HG03097 (cell line): Measurements from ENCODE around the gene SLC22A3.
"Not testable (repeated sequence)": the region's sequence is repeated elsewhere in the genome, so short reads cannot be mapped to it uniquely, and the experiment has no call there.

Source experiments
- ATAC-seq: cut with Tn5 transposase; IDR thresholded peaks from one replicate; pipeline ENCODE4 v1.9.1; 2021; ENCODE audit not compliant: unreplicated experiment, low FRiP score

The SLC22A3 gene

DNA sequence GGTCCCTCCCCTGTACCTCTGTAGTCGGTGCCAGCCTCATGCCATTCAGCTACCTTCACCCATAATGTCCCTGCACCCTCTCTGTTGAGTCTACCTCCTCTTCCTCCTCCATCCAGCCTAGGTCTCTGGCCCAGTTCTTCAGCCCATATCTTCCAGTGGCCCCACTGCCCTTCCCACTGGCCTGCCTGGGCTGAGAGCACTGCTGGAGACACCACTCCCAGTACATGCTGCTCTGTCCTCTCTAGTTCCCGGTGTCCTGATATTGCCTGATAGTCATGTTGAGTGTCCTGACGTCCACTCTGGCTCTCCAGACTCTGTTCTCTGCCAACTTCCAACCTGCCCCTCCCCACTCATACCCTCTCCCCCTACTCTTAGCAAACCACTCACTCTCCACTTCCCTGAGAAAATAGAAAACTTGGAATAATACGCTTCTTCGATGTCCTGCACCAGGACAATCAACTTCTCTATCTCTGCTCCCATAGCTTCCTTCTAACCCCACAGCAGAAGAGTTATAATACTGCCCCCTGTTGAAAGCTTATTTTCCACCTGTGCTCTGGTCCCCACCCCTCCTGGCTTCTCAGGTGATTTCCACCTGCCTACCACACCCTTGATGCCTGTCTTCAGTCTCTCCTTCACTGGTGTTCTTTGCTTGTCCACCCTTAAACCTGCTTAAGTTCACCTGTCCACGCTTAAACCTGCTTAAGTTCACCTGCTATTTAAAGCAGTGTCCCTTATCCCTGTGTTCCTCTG is 19.8 kb downstream of the SLC22A3 start:
- ATAC-seq = no peak

DNA sequence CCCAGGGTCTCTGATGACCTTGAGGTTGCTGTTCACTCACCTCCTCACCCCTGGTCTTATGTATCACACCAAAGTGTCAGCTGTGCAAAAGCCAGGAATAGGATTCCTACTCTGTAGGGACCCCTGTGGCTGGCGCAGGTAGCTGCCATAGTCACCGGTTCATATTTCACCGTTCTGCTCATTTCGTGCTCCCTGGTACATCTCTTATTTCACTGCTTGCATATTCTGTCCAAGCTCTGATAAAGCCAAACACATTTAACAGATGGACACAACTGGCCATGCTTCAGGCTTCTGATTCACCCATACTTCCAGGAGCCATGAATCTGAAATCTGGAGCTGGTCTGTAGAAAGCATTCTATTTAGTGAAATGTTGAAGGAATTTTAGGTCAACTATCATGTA is 20.5 kb downstream of the SLC22A3 start:
- ATAC-seq = no peak

DNA sequence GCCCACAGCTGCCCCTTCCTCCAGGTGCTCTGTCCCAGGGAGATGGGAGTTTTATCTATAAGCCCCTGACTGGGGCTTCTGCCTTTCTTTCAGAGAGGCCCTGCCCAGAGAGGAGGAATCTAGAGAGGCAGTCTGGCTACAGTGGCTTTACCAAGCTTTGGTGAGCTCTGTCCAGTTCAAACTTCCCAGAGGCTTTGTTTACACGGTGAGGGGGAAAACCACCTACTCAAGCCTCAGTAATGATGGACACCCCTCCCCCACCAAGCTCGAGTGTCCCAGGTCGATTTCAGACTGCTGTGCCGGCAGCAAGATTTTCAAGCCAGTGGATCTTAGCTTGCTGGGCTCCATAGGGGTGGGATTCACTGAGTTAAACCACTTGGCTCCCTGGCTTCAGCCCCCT is 25.4 kb downstream of the SLC22A3 start:
- ATAC-seq = not testable (repeated sequence)

DNA sequence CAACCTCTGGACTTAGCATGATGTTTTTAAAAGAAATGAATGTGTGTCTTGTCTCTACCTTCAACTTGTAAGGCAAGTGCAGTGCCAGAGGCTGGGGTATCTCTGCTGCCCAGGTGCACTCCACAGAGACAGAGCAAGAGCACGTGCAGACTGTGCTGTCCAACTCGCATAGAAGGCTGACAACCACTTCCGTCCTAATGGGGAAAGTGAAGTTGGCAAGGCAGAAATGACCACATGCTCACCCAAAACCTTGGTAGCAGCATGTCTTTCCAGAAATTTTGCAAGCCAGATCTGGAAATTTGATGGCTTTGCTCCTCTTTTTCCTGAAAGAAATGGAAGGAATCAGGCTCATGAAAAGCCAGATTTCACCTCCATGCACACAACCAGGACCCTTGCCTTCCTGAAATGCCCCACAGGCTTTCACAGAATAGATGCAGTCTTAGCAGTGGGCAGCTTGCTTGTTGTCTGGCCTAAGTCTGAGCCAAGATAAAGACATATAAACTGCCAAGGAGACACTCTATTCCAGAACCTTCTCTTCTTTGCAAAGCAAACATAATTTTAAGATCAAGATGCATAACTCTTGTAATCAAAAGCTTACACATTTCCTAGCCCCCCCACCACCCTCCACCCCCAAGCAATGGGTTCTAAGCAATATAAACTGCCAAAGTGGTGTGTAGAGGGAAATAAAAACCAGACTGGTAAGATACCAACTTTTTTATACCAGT is 26.8 kb downstream of the SLC22A3 start:
- ATAC-seq = no peak

DNA sequence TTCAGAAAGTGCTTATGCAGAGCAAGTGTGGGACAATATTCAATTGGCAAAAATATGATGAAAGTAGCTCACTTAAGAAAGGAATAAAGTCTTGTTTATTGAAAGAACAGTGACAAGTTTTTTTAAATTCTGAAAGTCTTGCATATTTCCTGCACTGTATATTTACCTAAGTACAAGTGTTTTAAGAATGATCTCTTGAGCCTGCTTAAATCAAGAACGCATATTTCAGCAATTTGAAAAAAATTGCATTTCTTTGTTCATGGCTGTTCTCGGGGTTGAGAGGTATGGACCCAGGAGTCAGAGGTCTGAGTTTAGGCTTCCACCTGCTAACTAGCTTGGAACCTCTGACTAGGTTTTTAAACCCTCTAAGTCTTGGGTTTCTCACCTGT is 27.4 kb downstream of the SLC22A3 start:
- no peak for ATAC-seq

DNA sequence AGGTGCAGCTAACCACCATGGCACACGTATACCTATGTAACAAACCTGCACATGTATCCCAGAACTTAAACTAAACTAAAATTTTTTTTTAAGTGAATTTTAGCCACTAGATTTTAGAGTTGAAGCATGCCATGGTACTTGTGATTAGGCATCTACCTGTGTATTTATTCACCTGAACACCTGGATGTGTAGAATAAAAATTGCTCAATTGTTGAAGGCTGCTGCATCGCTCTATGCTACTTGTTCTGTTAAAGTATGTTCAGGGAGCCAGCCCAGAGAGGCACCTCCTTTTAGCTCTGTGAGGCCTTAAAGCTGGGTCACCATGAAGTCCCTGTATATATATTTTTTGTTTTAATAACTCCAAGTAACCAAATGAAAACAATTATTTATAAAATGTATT is 28.3 kb downstream of the SLC22A3 start:
- no peak for ATAC-seq

DNA sequence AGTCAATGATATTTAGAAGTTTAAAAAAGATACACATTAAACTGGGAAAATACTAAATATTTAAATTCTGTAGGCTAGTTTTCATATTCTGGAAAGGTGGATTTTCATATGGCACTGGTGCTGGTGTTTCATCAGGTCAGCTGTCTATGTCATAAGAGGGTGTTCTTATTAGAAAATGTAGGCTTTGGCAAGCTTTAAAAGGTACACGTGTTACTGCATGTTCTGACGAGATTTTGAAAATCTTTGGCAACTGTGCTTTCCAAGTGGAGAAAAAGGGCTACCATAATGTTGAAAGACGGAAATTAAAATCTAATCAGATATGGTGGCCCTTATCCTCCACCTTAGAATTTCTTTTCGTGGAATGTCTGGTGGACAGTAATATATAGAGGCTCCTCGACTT is 30.0 kb downstream of the SLC22A3 start:
- no peak for ATAC-seq

DNA sequence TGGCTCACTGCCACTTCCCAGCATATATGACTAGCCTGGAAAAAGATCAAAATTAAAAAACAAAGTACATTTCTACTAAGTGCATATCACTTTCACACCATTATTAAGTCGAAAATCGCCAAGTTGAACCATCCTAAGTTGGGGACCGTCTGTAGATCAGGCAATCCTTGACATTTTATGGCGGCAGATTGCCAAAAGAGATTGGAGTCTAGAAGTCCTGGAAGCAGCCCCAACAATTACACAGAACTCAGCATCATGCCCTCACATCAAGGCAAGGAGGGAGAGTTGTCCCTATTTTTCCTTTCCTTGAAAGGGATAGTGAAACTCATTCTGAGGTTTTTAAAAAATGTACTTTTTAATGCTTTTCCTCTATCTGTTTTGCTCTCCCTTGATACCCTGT is 30.7 kb downstream of the SLC22A3 start:
- ATAC-seq = no peak

DNA sequence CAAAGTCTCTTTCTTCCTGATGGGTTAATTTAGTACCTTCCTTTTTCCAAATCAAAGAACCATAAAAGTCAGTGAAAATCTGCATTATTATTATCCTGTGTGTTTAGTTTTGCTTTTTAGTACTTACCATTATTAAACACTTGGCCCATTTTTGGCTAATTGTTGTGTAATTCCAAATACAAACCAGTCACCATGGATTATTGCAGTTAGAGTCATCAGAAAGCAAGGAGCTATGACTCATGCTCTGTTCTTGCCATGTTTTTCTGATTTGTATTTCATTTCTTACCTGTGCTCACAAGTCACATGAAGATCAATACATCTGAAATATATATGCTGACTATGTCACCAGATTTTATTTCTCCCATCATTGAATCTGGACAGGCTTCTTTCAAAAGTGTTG is 31.3 kb downstream of the SLC22A3 start:
- ATAC-seq = no peak

DNA sequence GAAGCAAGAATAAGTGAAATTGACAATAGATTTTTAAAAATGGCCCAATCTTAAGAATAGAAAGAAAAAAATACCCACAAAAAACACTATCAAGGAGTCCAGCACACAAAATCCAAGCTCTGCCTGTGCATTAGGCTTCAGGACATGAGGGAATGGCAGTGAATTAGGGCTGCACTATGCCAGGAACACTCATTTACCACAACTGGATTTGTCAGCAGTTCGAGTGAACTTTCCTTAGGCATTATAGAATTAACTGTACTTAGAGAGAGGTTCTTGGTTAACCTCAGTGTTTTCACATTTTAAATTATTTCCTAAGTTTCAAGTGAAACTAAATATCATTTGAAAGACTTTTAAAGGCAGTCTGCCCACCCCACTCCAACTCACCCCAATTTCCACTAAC is 34.8 kb downstream of the SLC22A3 start:
- ATAC-seq = no peak

DNA sequence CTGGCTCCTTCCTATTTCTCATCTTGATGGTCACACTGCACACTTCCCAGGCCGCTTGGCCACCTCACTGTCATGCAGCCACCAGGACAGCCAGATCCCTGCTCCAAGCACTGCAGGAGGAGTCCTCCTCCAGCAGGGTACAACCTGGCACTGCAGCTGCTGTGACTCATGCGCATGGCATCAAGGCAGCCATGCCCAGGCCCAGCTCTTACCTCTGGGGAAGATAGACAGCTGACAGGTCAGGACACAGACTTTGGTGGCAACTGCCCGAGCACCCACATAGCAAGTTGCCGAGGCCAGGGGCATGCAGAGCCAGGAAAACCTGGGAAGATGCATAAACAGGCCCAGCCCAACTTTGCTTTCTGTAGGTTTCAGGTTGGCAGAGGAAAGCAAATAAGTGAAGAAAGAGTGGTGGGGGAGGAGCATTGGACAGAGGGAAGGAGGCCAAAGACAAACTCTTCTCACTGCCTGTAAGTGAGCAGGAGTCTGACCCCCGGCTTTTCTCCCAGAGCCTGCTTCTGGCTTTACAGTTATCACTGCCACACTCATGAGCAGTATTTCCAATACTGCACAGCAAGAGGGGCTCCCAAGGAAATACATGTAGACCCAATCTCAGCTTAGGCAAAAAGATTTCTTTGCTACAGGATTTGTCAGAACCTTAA is 38.8 kb downstream of the SLC22A3 start:
- no peak for ATAC-seq

DNA sequence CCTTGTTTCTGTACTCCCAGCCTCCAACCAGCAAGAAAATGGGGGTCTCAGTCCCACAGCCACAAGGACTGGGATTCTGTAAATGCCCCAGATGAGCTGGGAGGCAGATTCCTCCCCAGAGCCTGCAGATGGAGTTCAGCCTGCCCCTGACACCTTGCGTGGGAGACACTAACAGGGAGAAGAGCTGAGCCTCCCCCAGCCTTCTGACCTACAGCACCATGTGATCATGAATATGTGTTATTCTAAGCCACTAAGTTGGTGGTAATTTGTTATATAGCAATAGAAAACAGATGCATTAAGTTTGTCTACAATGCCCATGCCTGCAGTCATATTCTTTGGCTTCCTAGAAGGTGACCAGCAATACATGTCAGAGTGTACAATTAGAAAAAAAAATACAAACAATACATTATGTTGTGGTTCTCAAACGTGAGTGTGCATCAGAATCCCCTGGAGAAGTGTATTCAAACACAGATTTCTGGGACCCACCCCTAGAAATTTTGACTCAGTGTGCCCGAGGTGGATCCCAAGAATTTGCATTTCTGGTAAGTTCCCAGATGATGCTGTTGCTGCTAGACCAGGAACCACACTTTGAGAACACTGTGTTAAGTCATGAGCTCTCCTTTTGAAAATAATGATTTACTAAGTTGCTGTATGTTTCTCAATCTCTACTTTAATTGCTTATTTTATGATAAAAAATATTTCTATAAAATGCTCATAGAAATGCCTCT is 39.9 kb downstream of the SLC22A3 start:
- no peak for ATAC-seq

DNA sequence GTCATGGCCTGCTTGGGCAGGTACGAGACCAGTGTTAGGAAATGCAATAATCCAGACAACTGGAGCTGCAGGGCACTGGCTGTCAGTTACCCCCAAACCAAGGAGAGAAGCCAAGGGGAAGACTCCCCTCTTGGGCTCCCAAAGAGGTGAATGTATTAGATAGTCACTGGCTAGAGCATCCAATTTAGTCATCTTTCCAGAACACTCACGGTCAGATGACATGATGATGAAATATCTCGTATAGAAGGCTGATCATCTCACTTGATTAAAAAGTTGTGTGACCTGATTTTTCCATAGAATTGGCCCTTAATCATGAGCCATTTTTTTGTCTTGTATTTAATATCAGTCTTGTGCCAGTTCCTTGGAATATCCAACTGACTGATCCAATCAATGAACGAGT is 40.7 kb downstream of the SLC22A3 start:
- ATAC-seq = no peak

DNA sequence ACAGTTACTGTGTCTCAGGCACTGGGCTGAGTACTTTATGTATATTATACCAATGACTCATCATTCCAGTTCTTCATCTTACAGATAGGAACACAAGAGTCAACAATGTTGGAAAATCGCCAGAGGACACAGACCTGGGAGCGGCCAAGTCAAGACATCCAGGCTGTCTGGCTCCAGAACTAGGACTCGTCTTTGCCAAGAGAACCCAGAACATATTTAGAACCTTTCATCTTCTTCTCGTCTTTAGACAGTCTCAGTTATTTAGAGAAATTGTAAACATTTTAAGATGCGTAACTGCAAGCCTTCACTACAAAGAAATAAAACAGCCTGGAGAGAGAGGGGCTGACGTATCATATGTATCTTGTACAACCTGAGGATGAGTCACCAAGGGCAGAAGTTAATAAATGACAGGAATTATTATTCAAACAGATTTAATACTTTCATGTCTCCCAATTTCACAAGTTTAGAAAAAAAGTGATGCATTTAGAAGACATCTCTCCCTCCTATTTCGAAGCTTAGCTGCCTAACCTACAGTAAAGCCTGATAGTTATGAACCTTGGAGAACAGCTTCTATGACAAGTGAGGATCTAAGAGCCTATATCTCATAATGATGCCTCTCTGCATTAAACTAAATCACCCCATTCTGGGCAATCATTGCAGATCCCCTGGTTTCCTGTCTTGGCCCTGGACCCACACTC is 43.4 kb downstream of the SLC22A3 start:
- ATAC-seq = no peak

DNA sequence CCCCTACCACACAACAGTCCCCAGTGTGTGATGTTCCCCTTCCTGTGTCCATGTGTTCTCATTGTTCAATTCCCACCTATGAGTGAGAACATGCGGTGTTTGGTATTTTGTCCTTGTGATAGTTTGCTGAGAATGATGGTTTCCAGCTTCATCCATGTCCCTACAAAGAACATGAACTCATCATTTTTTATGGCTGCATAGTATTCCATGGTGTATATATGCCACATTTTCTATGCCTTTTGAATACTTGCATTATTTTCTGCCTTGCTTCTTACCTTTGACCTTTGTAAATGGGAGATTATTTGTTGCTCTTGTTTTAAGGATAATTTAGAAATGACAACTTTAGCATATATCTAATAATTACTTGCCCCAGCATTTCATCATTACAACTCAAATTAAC is 45.3 kb downstream of the SLC22A3 start:
- not testable (repeated sequence) for ATAC-seq

DNA sequence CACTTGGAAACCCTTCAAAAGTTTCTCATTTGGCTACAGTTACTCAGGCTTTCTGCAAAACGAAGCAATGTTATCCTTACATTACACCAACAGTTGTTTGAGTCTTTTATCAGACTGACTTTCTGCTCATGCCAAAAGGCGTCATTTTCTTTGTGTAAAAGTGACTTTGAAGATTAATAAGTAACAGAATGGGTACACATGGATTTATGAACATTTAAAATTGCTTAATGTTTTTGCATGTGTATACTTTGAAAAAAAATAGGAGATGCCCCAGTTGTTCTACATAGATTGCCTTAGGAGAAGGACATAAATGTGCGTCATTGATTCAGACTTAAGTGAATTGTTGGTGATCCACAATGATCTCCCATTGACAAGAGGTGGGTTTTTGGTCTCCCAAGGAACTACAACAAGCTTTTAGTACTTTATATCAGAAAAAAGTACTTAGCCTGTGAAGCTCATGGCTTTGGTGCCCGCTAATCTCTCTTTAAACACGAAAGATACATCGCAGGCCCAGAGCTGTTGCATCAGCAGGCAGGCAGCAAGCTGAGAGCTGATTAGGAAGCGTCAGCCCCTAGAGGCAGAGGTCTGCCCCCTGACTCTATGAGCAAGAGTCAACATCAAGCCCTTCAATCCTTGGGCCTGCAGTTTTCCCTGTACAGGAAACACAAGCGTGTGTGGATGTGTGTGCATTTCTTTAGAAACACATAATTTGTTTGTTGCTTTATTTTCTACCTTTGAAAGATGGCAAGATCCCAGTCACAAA is 45.9 kb downstream of the SLC22A3 start:
- no peak for ATAC-seq

DNA sequence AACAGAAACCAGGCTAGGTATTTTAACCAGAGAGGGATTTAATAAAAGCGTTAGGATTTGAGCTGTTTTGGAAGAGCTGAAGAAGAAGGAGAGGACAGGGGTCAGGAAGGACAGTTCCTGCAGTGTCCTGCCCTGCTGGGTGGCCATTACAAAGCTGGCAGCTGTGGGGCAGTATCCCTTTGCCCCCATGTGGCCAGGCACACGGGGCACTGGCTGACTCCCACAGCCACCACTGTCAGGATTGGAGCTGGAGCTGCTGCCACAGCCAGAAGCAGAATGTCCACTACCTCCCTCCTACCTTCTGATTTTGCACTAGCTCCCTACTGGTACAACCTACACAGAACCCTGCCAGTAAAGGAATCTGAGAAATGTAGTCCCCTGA is 46.5 kb downstream of the SLC22A3 start:
- ATAC-seq = no peak

DNA sequence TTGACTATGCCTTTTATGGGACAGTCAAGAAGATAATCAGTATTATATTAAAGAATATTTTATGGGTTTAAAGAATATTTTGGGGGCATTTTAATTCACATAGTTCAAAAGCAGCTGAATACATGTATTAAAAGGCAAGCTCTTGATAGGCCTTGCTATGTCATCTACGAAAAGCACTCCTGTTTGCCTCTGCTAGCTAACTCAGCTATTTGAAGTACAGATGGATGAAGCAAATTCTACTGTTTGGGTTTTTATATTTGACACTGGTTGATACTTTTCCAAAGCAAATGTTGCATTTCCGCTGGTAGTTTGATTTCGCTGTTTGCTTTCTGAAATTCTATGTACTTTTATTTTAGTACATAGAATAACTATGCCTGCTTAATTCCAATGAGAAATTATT is 47.0 kb downstream of the SLC22A3 start:
- ATAC-seq = no peak

DNA sequence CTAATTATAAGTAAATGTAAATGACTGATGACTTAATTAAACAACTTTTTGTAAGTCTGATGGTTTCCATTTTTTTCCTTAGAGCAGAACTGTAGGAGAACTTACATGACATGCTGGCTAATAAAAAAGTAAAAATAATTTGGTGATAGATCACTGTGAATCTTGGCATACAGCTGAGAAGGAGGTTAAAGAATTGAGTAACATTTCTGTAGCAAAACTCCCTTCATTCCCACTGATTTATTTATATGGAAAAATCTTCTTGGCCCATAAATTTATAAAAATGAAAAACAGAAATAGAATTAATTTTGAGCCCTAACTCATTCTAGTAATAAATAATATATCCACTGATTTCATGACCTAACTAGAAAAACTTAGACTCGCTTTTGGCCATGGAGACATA is 48.1 kb downstream of the SLC22A3 start:
- ATAC-seq = no peak
